HG02610 (cell line): ENCODE measurements around the gene EMID1.

Source experiments
- ATAC-seq: cut with Tn5 transposase; IDR thresholded peaks from one replicate; pipeline ENCODE4 v1.9.1; 2021; ENCODE audit warnings: mild to moderate bottlenecking, moderate library complexity; ENCODE audit not compliant: unreplicated experiment

Gene EMID1

GRCh38 chr22:29277927-29278326, 72.2 kb downstream of the EMID1 start:
- no peak for ATAC-seq

GRCh38 chr22:29284196-29284595, 78.5 kb downstream of the EMID1 start:
- ATAC-seq = no peak

- no peak for ATAC-seq
Observed at GRCh38 chr22:29288837-29289236, 83.1 kb downstream of the EMID1 start.

GRCh38 chr22:29290061-29290460, 84.4 kb downstream of the EMID1 start:
- ATAC-seq = no peak

- ATAC-seq = no peak
Observed at GRCh38 chr22:29291215-29291614, 85.5 kb downstream of the EMID1 start.

- ATAC-seq = no peak
Observed at GRCh38 chr22:29292379-29292778, 86.7 kb downstream of the EMID1 start.

GRCh38 chr22:29298641-29299040, 92.9 kb downstream of the EMID1 start:
- ATAC-seq = no peak

- ATAC-seq = no peak
Observed at GRCh38 chr22:29299136-29299900, 93.6 kb downstream of the EMID1 start.

GRCh38 chr22:29300467-29300806, 94.7 kb downstream of the EMID1 start:
- ATAC-seq = no peak

- no peak for ATAC-seq
Observed at GRCh38 chr22:29300807-29301601, 95.3 kb downstream of the EMID1 start.

GRCh38 chr22:29301716-29302401, 96.2 kb downstream of the EMID1 start:
- no peak for ATAC-seq

GRCh38 chr22:29302402-29302680, 96.6 kb downstream of the EMID1 start:
- ATAC-seq = no peak

- ATAC-seq = no peak
Observed at GRCh38 chr22:29302681-29303465, 97.2 kb downstream of the EMID1 start.

- no peak for ATAC-seq
Observed at GRCh38 chr22:29305836-29306174, 100.1 kb downstream of the EMID1 start.

GRCh38 chr22:29306175-29306834, 100.6 kb downstream of the EMID1 start, which contains the start of gene GAS2L1:
Gene GAS2L1 (plus strand): TSS chr22:29306650. CDS start chr22:29308106, 1,456 bp downstream.
- ATAC-seq = no peak

GRCh38 chr22:29306835-29307595, 101.3 kb downstream of the EMID1 start:
- no peak for ATAC-seq

- ATAC-seq = no peak
Observed at GRCh38 chr22:29307596-29308147, 102.0 kb downstream of the EMID1 start.

- ATAC-seq = no peak
Observed at GRCh38 chr22:29308148-29308790, 102.6 kb downstream of the EMID1 start.

- no peak for ATAC-seq
Observed at GRCh38 chr22:29308791-29309262, 103.1 kb downstream of the EMID1 start.
